HG02610 (cell line): ENCODE data around the gene CTIF.
A peak's percentile ranks its signal among the peaks of the same experiment; 100 is the strongest.

Source experiments
- ATAC-seq: cut with Tn5 transposase; IDR thresholded peaks from one replicate; pipeline ENCODE4 v1.9.1; 2021; ENCODE audit warnings: mild to moderate bottlenecking, moderate library complexity; ENCODE audit not compliant: unreplicated experiment

The CTIF gene

DNA sequence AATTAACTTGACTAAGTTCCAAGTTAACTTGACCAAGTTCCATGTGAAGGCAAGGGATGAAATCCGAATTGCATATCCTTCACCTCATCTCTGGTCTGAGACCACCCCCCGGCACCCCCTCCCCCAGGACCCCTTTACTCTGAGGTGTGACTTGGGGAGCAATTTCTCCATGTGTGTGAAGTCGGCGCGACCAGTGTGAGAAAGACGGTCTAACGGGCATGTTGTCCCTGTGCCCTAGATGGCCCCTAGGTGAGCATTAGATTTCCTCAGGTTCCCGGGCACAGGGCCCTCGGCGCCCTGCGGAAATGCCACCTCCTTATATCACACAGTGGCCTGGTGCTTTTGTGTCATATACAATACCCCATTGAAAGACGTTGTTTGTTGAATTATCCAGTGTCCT is 137.1 kb downstream of the CTIF start:
- no peak for ATAC-seq

GRCh38 chr18:48676346-48676745 is 137.5 kb downstream of the CTIF start:
- ATAC-seq, result no peak

- ATAC-seq, result peak; percentile 58
Measured at GRCh38 chr18:48676756-48677368, 138.0 kb downstream of the CTIF start.

DNA sequence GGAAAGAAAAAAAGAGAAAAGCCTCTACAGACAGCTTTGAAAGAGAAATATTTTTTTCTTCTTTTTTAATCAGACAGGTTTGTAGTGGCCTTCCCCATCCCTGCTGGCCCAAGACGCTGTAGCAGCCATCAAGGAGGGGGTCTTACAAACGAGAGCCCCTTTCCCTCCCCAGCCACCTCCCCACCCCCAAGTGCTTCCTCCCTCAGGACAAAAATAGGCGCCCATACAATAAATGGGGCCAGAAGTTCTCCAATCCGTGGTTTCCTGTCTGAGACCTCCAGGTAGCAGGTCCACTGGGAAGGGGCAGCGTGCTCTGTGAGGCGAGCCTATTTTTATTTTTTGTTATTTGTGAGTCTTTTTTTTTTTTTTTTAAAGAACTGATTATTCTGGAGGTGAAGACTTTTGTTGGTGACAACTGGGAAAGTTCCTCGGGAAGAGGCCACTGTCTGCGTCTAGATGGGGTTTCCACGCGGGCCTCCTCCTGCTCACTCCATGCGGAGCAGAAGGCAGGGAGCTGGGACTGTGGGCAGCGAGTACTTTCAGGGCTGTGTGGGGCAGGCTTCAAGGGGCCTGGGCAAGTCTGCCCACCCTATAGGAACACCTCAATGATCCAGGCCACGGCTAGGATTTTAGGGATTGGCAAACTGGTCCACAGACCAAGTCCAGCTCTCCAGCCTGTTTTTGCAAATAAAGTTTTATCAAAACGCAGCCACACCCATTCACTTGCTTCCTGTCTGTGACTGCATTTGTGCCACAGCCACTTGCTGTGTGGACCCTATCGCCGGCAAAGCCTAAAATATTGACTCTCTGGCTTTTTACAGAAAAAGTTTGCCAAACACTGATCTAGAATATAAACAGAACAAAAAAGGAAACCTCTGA is 139.6 kb downstream of the CTIF start:
- no peak for ATAC-seq

- no peak for ATAC-seq
Measured at GRCh38 chr18:48679236-48679635, 140.4 kb downstream of the CTIF start.

GRCh38 chr18:48680339-48681250 is 141.8 kb downstream of the CTIF start:
- no peak for ATAC-seq

DNA sequence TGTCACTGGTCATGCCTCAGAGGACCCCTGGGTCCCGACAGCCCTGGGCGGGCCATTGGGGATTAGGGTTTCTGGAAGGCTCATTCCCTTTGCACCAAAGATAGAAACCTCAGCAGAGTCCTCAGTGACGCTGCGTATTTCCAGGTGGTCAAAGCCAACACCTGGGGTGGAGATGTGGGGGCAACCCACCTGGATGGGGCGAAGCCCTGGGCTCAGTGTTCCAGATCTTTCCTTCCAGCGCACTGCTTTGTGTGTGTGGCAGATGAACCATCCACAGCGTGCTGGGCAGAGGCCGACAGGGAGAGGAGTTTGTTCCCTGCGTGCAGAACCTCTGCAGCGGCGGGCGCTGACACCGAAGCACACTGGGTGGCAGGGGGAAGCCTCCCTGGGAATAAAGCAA is 143.9 kb downstream of the CTIF start:
- ATAC-seq, result no peak

DNA sequence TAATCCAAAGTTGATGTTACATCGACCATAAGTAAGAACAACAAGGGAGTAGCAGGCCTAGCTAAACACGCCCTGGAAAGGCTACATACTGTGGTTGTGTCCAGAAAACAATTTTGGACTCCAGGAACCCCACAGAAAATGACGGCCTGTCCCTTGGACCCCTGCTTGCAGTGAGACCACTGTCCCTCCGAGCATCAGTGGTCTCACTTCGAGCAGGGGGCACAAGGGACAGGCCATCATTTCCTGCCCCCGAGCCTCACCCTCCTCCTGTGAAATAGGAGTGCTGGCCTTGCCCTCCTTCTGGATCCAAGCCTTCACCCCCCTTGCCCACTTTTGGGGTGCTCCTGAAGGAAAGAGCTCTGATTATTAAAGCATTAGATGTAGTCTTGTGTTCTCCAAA is 144.4 kb downstream of the CTIF start:
- ATAC-seq, result no peak

DNA sequence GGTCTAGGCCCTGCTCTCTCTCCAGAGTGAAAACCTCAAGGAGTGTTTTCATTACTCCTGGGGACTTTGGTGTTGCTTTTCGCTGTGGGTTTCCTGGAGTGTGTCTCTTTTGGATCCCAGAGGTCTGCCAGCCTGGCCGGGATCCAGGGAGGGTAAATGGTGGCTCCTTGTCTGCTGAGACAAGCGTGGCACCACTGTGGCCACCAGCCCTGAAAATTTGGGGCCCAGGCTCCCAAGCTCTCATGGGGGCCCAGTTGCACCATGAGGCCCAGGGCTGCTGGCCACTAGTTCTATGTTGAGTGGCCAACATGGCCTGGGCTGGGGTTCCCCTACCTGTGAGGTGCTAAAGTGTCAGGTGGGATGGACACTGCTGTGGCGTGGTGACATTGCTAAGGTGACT is 144.8 kb downstream of the CTIF start:
- ATAC-seq, result no peak

GRCh38 chr18:48687346-48688042 is 148.7 kb downstream of the CTIF start:
- no peak for ATAC-seq

DNA sequence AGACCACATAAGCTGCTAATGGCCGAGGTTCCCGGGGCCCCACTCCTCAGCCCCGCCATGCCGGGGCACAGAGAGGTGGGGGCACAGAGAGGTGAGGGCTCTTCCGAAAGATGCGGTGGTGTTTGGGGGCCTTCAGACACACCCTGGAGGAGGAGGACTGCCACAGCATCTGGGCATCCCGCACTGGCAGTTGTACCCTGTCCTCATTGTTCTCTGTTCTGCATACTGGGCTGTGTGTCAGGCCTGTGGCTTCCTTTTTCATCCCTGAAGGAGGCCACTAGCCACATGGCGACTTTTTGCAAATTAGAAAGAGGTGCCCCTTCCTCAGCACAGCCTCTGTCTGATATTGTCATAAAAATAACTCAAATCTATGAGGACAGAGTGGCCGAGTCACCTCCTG is 150.1 kb downstream of the CTIF start:
- no peak for ATAC-seq

GRCh38 chr18:48689548-48689947 is 150.7 kb downstream of the CTIF start:
- no peak for ATAC-seq

- no peak for ATAC-seq
Measured at GRCh38 chr18:48690494-48690893, 151.7 kb downstream of the CTIF start.

DNA sequence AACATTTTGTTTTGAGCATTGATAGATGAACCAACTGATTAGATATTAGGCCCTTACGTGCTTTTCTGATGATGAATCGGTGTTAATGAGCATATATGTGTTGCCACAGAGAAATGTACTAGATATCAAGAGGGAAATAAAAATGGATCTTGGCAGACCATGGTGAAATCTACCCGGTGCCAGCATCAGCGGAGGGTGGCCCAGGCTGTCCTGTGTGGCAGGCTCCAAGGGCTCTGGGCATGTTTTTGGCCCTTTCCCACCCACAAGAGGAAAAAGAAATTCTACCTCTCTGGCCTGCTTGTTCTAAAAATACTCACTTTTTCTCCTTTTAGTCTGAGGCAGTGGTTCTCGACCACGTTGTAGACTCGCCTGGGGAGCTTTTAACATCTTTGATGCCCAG is 154.2 kb downstream of the CTIF start:
- ATAC-seq, result no peak

DNA sequence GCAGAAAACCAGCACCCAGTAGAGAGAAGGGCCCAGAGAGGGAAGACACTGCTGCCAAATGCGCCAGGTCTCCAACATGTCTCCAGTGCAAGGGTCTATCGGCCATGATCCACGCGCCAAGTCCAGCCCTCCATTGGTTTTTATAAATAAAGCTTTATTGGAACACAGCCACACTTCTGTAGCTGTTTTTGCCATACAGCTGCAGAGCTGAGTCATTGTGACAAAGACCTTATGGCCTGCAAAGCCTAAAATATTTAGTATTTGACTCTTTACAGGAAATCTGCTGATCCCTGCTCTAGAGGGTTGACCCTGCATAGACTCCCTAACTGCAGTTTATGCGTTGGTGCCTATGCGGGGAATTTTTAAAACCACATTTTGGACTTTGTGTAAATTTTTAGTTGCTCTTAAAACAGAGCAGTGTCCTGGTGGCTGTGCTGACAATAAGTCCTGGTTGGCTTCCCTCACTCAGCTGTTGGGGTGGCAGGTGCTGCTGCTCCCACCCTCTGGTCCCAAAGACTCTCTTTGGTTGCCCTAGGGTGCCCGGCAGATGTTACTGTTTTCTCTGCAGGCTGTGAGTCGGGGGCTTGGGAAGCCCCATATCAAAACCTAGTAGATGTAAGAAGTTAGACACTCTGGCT is 154.9 kb downstream of the CTIF start:
- ATAC-seq, result no peak

DNA sequence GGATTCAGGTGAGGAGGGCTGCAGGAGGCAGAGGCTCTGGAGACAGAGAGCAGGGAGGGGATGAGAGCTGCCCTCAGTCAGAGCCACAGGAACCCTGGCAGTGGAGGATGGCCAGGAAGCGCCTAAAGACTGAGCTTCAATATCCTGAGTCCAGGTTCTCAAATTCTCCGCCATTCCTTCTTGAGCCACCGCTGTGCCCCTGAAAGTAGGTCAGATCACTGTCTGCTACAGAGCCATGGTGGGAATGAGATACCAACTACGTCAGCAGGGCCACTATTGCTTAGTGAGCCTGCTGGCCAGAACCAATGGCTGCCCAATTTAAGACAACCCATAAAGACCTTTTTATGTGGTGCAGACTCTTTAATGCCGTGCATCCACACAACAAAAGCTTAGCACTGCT is 155.5 kb downstream of the CTIF start:
- no peak for ATAC-seq

DNA sequence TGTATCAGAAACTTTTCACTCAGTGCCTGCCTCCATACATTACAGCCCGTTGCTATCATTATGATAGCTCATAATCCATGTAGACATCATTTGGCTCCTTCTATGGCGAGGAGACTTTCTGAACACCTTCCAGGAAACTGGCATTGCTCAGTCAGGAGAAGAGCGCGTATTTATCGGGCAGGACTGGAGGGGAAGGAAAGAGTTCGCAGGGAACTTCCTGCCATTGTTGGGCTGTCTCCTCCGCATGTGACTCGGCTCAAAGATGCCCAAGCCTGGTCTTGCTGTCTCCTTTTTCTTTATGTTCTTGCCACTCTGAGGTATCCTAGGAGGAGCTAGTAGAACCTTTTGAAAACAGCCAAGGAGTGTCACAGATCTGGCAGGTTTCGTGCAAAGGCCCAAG is 156.8 kb downstream of the CTIF start:
- ATAC-seq, result no peak

- ATAC-seq, result no peak
Measured at GRCh38 chr18:48696218-48696617, 157.4 kb downstream of the CTIF start.

DNA sequence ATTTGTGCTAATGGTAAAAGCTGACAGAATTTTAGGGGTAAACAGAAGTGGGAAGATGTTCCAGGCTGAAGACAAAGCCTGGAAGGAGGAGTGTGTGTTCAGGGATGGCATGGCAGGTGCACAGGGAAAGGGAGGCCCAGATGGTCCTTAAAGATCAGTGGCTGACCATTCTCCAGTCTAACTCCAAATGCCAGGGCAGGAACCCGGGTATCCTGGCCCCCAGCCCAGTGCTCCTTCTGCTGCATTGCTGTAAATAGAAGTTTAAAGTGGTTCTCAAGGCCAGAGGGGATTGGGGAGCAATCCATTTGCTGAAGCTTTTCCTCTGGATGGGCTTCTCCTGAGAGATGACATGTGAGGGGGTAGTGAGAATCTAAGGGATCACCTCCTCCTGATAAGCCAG is 158.6 kb downstream of the CTIF start:
- no peak for ATAC-seq

- peak; percentile 52 for ATAC-seq
Measured at GRCh38 chr18:48698707-48699106, 159.9 kb downstream of the CTIF start.
